Effector CD4-positive, alpha-beta T cell (primary cell): ENCODE measurements around the gene WDPCP.
"Not testable (repeated sequence)": the region's sequence is repeated elsewhere in the genome, so short reads cannot be mapped to it uniquely, and the experiment has no call there.

Experiments used
- DNase-seq: peaks from one replicate; pipeline ENCODE4 v3.0.0-alpha.2; 2020

The WDPCP gene

GRCh38 chr2:63438181-63438580 lies 150.1 kb downstream of the WDPCP start:
- DNase-seq = no peak

- no peak for DNase-seq
Measured at GRCh38 chr2:63436488-63436887, 151.8 kb downstream of the WDPCP start.

GRCh38 chr2:63435070-63435469 lies 153.2 kb downstream of the WDPCP start:
- DNase-seq = no peak

- no peak for DNase-seq
Measured at GRCh38 chr2:63434024-63435001, 154.0 kb downstream of the WDPCP start.

- no peak for DNase-seq
Measured at GRCh38 chr2:63432373-63432772, 155.9 kb downstream of the WDPCP start.

GRCh38 chr2:63425606-63426005 lies 162.7 kb downstream of the WDPCP start:
- no peak for DNase-seq

- DNase-seq = no peak
Measured at GRCh38 chr2:63425079-63425416, 163.2 kb downstream of the WDPCP start.

GRCh38 chr2:63424329-63425078 lies 163.8 kb downstream of the WDPCP start:
- no peak for DNase-seq

GRCh38 chr2:63422556-63422955 lies 165.7 kb downstream of the WDPCP start:
- no peak for DNase-seq

- DNase-seq = no peak
Measured at GRCh38 chr2:63408530-63408929, 179.7 kb downstream of the WDPCP start.

GRCh38 chr2:63406641-63407040 lies 181.6 kb downstream of the WDPCP start:
- DNase-seq = no peak

- DNase-seq = no peak
Measured at GRCh38 chr2:63403820-63404219, 184.5 kb downstream of the WDPCP start.

GRCh38 chr2:63402889-63403288 lies 185.4 kb downstream of the WDPCP start:
- DNase-seq = not testable (repeated sequence)

- DNase-seq = no peak
Measured at GRCh38 chr2:63399156-63399555, 189.1 kb downstream of the WDPCP start.

GRCh38 chr2:63379451-63379850 lies 208.8 kb downstream of the WDPCP start:
- DNase-seq = no peak

GRCh38 chr2:63378589-63378988 lies 209.7 kb downstream of the WDPCP start:
- DNase-seq = no peak

GRCh38 chr2:63374341-63374740 lies 213.9 kb downstream of the WDPCP start:
- DNase-seq = no peak

GRCh38 chr2:63372549-63372948 lies 215.7 kb downstream of the WDPCP start:
- DNase-seq = no peak

- no peak for DNase-seq
Measured at GRCh38 chr2:63369146-63369545, 219.1 kb downstream of the WDPCP start.

GRCh38 chr2:63364866-63365265 lies 223.4 kb downstream of the WDPCP start:
- DNase-seq = no peak

- not testable (repeated sequence) for DNase-seq
Measured at GRCh38 chr2:63357722-63358121, 230.6 kb downstream of the WDPCP start.

- DNase-seq = no peak
Measured at GRCh38 chr2:63347361-63347760, 240.9 kb downstream of the WDPCP start.

GRCh38 chr2:63346411-63346810 lies 241.9 kb downstream of the WDPCP start:
- no peak for DNase-seq

GRCh38 chr2:63345285-63345633 lies 243.0 kb downstream of the WDPCP start:
- no peak for DNase-seq
